ENCODE measurements around the gene AXL.
"Not testable (repeated sequence)": the region's sequence is repeated elsewhere in the genome, so short reads cannot be mapped to it uniquely, and the experiment has no call there.

AXL gene

GRCh38 chr19:41278478-41278877, 59.5 kb downstream of the AXL start:
- no peak for DNase-seq

- no peak for DNase-seq
Observed at GRCh38 chr19:41288673-41289530, 69.9 kb downstream of the AXL start.

GRCh38 chr19:41289814-41290213, 70.8 kb downstream of the AXL start:
- DNase-seq = not testable (repeated sequence)

GRCh38 chr19:41294393-41294792, 75.4 kb downstream of the AXL start:
- no peak for DNase-seq

- DNase-seq = no peak
Observed at GRCh38 chr19:41295499-41295898, 76.5 kb downstream of the AXL start.

- DNase-seq = no peak
Observed at GRCh38 chr19:41296433-41296871, 77.4 kb downstream of the AXL start.

GRCh38 chr19:41297628-41298347, 78.8 kb downstream of the AXL start:
- no peak for DNase-seq

GRCh38 chr19:41298348-41298964, 79.4 kb downstream of the AXL start:
- peak; percentile 87 for DNase-seq

GRCh38 chr19:41299046-41299754, 80.2 kb downstream of the AXL start:
- peak; percentile 12 for DNase-seq

- DNase-seq = peak; percentile 81
Observed at GRCh38 chr19:41299755-41300089, 80.7 kb downstream of the AXL start.

GRCh38 chr19:41300555-41300954, 81.5 kb downstream of the AXL start:
- no peak for DNase-seq

- peak; percentile 8 for DNase-seq
Observed at GRCh38 chr19:41302624-41303351, 83.8 kb downstream of the AXL start.

GRCh38 chr19:41303954-41304353, 84.9 kb downstream of the AXL start:
- no peak for DNase-seq

GRCh38 chr19:41304706-41305483, 85.9 kb downstream of the AXL start:
- DNase-seq = no peak

GRCh38 chr19:41305927-41306793, 87.1 kb downstream of the AXL start:
- DNase-seq = no peak

GRCh38 chr19:41307090-41307875, 88.3 kb downstream of the AXL start:
- DNase-seq = peak; percentile 55

- no peak for DNase-seq
Observed at GRCh38 chr19:41307954-41308449, 89.0 kb downstream of the AXL start.

- peak; percentile 96 for DNase-seq
Observed at GRCh38 chr19:41308450-41309179, 89.6 kb downstream of the AXL start.

Measured in suppressor macrophage treated with lipopolysaccharide for 4 hours (primary cell).